Stimulated activated CD8-positive, alpha-beta memory T cell treated with anti-CD3 and anti-CD28 coated beads, Interleukin-7, amount 100 ng/mL, for 48 hours (primary cell): ENCODE data around the gene SMOC2.
"Not testable (repeated sequence)": the region's sequence is repeated elsewhere in the genome, so short reads cannot be mapped to it uniquely, and the experiment has no call there.

Experiments used
- DNase-seq, 2 donors: peaks; one replicate each; pipeline ENCODE4 v3.0.0-alpha.2; 2020; ENCODE audit warnings: low read depth in 1 of 2; ENCODE audit errors: extremely low read depth in 1 of 2

The SMOC2 gene

DNA sequence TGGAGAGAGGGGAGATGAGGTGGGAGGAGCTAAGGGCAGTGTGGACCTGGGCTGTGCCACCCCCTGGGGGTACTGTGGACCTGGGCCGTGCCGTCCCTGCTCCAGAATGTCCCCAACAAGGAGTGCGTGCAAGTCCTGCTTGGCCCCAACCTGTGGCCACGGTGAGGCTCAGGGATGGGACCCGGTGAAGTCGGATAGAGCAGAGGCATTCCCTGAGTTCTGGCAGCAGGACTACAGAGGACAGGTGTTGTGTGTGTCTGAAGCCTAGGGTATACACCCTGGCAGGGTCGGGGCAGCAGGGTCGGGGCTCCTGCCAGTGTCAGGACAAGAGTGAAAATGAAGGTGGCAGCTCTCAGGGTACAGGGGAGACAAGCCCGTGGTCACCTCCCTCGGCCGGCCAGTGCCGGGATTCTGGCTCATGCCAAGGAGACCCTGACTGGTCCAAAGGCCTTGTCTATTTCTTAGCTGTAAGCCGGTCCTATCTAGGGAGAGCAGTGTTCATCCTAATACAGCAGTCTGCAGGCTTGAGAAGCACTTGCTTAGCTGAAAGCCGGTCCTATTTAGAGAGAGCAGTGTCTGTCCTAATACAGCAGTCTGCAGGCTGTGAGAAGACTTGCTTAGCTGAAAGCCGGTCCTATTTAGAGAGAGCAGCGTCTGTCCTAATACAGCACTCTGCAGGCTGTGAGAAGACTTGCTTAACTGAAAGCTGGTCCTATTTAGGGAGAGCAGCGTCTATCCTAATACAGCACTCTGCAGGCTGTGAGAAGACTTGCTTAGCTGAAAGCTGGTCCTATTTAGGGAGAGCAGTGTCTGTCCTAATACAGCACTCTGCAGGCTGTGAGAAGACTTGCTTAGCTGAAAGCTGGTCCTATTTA lies 95.9 kb downstream of the SMOC2 start:
- DNase-seq: no peak

DNA sequence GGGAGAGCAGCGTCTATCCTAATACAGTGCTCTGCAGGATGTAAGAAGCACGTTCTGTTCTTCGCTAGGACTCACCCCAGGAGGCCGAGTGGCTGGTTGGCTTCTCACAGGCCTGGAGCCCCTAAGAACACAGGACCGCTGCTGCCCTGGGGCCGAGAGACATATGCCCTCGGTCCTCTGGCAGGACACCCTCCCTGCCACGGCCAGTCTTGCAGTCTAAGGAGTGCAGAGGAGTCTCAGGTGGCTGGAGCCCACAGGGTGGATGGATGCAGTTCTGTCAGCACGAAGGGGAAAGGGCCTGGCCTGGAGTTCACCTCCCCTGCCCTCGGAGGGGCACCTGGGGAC lies 96.5 kb downstream of the SMOC2 start:
- no peak for DNase-seq

DNA sequence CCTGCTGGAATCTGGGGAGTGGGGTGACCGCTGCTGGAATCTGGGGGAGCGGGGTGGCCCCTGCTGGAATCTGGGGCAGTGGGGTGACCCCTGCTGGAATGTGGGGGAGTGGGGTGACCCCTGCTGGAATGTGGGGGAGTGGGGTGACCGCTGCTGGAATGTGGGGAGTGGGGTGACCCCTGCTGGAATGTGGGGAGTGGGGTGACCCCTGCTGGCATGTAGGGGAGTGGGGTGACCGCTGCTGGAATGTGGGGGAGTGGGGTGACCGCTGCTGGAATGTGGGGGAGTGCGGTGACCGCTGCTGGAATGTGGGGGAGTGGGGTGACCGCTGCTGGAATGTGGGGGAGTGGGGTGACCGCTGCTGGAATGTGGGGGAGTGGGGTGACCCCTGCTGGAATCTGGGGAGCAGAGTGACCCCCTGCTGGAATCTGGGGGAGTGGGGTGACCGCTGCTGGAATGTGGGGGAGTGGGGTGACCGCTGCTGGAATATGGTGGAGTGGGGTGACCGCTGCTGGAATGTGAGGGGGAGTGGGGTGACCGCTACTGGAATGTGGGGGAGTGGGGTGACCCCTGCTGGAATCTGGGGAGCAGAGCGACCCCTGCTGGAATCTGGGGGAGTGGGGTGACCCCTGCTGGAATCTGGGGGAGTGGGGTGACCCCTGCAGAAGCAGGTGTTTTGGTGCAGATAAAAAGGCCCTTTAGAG lies 97.4 kb downstream of the SMOC2 start:
- DNase-seq: not testable (repeated sequence)

DNA sequence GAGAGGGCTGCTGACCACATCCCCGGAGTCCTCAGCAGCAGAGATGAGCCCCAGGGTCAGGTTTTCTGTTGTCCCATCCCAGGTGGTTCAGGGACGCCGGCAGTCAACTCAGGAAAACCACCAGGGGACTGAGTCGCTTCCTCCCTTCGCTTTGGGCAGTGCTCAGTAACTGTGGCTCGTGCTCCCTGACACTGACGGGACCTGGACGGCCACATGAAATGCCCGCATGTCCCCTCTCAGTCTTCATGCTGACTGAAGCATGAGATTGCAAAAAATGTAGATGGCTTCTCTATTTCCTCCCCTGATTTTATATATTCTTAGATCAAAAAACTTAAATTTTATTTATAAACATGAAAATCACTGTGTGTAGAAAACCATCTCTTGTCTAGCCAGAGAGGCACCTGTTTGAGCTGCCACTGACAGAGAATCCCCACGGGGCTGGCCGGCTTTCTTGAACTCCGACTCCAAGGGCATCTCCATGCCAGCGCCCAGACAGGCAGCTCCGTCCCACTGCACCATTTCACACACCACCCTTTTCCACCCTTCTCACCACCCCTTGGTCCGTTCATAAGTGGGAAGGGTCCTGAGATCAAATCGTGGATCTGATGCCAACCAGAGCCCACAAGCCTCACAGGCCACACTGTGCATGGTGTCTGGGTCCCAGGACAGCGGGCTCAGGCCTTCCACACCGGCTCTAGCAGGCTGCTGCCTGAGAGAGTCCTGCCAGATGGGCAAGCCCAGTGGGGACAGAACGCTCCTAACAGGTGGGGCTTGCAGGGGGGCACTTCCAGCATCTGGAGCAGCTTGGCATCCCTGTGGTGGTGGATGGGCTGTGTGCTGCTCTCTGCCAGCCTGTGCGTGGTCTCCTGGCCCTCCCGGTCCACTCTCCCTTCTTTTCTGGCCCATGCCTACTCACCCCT lies 98.2 kb downstream of the SMOC2 start:
- DNase-seq: no peak

DNA sequence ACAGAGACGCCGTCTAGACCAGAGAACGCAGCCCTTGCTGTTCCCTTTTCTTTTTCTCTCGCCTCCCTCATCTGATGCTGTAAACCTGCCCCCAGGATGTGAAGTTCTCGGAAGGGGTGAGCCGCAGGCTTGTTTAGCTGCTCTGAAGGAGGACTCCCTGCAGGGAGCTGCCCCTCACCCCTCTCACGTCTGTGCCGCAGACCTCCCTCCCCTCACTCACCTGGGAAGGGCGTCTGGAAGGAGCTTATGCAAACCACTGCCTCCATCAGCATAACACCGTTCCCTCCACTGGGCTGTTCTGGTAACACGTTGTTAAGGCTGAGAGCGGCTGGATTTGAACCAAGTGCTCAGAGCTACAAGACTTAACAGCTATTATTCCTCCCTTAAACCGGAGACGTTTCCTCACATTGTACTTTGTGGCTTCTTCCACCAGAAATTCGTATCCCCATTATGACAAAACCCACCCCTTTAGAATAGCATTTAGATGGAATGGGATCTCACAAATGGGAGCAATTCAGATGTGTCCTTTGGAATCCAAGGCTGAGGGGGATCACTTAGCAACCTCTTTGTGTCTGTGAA lies 99.8 kb downstream of the SMOC2 start:
- no peak for DNase-seq

DNA sequence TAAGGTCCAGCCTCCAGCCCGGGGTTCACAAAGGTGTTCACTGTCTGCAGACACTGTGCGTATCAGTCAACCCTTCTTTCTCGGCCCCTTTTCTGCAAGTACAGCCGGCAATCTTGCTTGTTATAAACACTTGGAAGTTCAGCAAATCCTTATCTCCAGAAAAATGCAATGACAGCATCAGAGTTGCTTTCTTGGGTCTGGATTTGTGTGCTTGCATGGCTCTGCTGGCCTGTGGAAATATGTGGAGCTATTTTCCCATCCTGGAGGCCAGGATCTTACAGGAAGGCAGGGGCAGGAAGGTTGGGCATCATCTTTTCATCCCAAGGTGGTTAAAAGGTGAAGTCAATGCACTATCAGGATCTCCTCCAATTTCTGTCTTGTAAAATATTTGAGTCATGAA lies 100.3 kb downstream of the SMOC2 start:
- DNase-seq: no peak

DNA sequence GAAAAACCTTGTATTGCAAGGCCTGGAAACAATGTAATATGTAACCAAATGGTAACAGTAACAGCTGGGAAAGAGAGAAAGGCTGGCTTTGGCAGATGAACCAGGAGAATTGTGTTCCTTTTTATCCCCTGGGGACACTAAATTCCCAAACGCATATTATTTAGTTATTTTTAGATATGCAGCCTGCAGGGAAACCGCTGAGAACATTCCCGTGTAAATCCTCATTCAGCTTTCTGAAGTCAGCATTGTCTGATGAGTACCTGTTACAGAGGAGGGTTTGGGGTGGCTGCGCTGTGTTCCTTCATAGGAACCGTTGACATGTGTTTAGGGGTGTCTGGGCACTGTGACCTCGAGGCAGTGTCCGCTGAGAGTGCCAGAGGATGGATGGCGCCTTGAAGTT lies 101.3 kb downstream of the SMOC2 start:
- DNase-seq: no peak

DNA sequence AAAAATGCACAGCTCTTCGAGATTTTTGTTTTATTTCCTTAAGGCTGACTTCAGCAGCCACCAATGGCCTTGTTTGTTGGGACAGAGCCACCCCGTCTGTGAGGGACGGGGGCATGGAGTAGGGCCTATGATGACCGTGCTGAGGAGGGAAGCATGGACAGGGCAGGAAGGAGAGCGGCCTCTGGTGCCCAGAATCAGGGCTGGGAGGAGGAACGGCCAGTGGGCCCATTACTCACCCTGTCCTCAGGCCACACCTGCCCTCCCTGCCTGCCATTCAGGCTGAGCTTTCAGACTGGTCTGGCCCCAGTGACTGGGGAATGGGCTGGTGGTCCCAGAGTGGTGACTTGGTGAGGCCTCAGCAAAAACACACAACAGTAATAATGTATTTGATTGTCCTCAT lies 104.4 kb downstream of the SMOC2 start:
- DNase-seq: no peak

DNA sequence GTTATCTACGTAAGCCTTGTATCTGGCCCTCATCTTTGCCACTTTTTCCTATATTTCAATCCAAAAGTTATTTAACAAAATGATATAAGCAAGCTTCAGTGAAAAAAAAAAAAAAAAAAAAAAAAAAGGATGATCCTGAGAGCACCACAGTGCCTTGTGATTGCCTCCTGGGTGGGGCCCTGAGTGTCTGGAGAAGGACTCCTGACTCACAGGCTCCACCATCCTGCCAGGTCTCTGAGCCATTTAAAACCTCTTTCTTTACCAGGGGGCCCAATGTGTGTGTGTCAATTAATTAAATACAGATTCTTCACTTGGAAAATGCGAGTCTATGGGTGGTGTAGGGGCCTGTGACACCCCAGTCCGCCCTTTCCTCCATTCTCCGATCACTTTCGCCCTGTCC lies 105.2 kb downstream of the SMOC2 start:
- no peak for DNase-seq

DNA sequence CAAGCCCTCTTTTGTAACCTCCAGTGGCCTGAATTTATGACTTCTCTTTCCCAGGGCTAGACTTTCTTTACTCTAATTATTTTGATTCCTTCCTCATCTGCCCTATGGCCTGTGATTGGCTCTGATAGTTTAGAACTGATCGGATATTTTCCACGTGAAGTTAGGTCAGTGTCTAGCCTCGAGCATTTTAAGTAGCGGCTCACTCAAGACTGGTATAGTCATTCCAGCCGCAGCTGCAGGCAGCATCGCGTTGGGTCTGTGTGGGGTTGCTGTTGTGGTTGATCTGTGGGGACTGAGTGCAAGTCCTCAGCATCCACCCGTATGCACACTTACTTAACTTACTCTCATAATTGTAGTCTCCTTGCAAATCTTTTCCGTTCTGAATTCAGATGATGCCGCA lies 105.7 kb downstream of the SMOC2 start:
- DNase-seq: no peak

DNA sequence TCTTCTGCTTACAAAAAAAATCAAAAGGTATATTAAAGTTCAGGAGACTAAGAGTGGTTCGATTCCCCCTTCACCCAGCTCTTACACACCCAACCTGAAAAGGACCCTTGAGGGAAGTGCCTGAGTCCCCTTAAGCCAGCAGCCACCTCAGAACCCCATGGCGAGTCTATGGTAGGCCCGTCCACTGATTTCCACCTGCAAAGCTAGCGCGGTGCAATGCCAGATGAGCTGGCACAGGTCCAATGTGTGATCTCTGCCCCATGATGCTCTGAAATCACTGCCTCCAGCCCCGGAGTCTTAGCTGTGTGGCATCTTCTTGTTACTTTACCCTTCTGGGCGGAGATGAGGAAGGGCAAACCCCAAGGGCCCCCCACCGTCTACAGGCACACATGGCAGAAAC lies 109.3 kb downstream of the SMOC2 start:
- DNase-seq: no peak

DNA sequence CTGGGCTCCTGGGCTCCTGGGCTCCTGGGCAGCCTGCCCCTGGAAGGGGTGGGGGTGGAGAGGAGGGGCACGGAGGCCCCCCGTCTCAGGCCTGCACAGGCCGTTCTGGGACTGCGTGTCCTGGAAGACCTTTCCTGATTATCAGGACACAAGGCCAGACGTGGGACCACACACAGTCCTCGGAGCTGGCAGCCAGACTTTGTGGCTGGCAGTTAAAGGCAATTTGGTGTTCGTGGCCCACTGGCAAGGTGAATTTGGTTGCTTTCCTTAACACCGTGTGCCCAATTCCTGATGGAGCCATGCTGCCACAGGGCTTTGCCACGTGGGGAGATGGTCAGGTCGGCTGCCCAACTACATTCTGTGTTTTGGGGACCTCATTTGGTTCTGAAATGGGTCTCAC lies 113.5 kb downstream of the SMOC2 start:
- no peak for DNase-seq

DNA sequence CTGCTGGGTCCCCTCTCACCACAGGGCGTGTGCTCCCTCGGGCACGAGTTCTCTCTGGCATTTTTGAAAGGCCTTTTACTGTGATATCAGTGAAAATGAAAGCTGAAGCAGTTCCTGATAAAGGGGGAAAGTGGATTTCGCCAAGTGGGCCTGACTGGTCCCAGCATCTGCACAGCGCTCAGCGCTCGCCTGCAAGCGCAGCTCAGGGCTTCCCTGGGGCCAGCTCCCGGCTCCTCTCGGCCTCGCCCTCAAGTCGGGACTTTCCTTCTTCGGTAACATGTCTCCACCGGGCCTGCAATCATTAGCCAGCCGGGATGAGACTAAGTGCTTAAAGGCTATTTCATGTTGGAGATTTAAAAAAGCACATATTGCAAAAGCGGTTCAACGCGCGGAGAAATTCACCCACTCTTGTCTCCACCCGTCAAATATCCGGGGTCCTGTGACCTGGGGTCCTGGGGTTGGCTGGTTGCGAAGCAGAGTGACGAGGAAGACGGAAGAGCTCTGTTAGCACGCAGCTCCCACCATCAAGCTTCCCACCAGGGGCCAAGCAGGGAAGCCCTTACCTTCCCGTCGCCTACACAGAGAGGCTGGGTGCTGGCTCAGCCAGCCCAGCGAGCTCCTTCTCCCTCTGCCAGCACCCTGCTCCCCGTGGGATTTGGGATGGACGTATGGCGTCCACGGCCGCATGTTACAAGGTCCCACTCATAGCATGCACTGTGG lies 114.1 kb downstream of the SMOC2 start:
- DNase-seq: no peak

DNA sequence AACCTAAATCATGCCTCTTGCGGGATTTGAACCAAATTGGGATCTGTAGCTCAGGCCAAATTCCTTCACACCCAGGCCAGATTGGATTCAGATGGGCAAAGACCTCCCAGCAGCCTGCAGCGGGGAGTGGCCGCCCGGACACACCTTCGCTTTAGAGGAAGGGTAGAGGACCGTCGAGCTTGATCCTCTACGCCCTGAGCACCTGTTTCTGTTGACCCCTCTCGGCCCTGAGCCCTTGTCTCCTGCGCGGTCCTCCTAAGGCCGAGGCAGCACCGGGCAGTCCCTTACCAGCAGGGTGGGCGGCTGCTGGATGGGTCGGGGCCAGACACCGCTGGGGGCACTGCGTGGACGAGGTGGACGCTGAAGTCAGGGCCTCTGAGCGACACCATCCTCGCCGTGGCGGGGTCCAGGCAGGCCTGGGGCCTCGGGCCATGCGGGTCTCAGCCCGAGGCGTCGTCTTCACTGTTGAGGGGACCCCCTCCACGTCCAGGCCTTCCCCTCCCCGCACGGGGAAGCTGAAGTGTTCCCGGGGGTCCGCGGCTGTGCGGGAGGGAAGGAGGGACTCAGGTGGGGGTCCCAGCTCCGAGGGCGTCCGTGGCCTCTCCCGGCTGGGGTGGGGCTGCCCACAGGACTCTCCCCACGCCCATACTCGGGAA lies 114.8 kb downstream of the SMOC2 start:
- DNase-seq: no peak

DNA sequence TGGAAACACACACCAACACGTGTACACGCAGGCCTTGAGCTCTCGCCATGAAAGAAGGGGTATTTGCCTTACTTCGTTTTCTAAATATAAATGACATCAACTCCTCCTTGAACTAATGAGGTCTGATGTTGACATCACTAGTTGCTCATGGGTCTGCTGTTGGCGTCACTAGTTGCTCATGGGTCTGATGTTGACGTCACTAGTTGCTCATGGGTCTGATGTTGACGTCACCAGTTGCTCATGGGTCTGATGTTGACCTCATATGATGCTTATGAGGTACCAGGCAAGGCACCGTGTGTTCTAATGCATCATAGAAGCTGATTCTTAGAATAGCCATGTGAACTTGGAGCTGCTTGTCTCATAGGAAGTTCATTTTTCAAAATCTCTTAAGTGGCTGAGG lies 116.5 kb downstream of the SMOC2 start:
- no peak for DNase-seq

DNA sequence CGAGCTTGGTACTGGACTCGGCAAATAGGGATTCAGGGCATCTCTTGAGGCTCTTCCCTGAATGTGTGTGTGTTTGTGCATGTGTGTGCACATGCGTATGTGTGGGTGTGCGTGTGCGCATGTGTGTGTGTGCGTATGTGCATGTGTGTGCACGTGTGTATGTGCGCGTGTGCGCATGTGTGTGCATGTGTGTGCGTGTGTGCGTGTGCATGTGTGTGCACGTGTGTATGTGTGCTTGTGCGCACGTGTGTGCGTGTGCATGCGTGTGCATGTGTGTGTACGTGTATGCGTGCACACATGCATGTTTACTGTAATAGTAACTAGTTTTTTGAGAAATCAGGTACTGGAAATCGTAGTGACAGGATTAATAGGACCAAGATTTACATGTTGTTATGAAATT lies 117.7 kb downstream of the SMOC2 start:
- no peak for DNase-seq

DNA sequence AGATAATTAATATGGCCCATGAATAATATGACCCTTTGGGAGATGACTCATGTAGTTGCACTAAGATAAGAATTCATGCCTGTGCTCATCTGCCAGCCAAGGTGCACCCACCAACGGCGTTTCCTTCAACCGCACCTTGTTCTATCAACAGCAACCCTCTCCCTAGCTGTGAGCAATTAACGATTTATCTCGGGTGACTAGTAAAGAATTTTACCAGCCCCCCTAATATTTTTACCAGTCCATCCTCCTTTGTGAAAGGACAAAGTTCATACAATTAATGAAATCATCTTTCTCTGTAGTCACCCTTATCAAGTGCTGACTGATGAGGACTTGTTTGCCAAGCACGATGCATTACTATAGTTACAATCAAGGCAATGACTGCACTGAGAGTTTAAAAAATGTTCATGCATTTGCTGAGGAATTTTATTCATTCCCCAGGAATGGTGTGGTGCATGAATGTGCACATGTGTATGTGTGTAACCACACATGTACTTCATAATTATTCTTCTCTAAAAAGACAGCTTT lies 118.7 kb downstream of the SMOC2 start:
- DNase-seq: no peak

DNA sequence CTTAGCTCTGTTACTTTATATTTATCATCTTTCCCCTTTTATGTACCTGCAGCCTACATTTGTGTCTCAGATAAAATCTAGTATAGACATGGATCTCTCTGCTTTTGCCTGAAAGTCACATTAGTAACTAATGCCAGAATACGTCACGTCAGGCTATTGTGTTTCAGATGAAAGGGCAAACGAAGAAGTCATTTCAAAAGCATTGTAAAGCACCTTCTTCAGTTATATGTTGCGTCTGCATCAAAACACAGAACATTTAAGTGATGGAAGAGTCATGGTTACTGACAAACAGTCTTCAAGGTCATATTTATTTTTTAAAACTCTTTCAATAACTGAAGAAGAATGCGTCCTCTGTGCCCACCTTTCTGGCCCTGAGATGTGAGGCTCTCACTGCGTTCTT lies 119.1 kb downstream of the SMOC2 start:
- DNase-seq: no peak

DNA sequence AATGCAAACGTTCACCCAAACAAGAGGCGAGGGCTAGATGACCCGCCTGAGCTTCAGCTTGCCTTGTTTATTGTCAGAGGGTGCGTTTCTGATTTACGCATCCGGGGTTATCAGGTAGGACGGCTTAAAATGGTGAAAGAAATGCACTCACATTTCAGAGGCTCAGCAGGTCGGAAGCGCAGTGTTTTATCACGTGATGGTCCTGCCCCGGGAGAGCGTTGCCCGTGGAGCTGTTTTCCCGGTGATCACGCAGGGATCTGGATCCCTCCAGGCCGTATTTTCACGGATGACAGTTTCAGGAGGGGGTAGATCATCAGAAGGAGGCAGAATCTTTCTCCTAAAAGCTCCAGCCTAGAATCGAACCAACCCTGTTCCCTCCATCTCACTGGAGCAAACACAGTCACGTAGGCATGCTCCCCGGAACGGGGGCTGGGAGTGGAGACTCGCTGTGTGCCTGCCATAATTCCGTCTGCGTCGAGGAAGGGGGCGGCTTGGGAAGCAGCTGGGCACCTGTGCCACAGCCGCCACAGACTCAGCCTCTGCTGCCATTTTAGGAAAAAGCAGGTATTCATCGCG lies 121.7 kb downstream of the SMOC2 start:
- no peak for DNase-seq
